HG03097 (cell line): ENCODE data around the gene PPP2R5B.

ENCODE experiments used
- ATAC-seq: cut with Tn5 transposase; IDR thresholded peaks from one replicate; pipeline ENCODE4 v1.9.1; 2021; ENCODE audit not compliant: unreplicated experiment, low FRiP score

Gene PPP2R5B

GRCh38 chr11:64905516-64906313, 18.8 kb upstream of the PPP2R5B start:
- no peak for ATAC-seq

- ATAC-seq: no peak
These were observed 18.2 kb upstream of the PPP2R5B start for GRCh38 chr11:64906314-64906635.

- no peak for ATAC-seq
These were observed 15.7 kb upstream of the PPP2R5B start for GRCh38 chr11:64908766-64909165.

- ATAC-seq: no peak
These were observed 14.7 kb upstream of the PPP2R5B start for GRCh38 chr11:64909653-64910343.

- no peak for ATAC-seq
These were observed 13.9 kb upstream of the PPP2R5B start for GRCh38 chr11:64910451-64911093.

- no peak for ATAC-seq
These were observed 13.3 kb upstream of the PPP2R5B start for GRCh38 chr11:64911142-64911541.

- ATAC-seq: no peak
These were observed 12.8 kb upstream of the PPP2R5B start for GRCh38 chr11:64911689-64912088.

- ATAC-seq: no peak
These were observed 11.2 kb upstream of the PPP2R5B start for GRCh38 chr11:64913171-64913727.

- ATAC-seq: no peak
These were observed 10.4 kb upstream of the PPP2R5B start for GRCh38 chr11:64914123-64914522.

- ATAC-seq: no peak
These were observed 9.1 kb upstream of the PPP2R5B start for GRCh38 chr11:64915376-64915887.

- ATAC-seq: peak; percentile 24
These were observed 8.3 kb upstream of the PPP2R5B start for GRCh38 chr11:64916040-64916774.

GRCh38 chr11:64916775-64917662, 7.5 kb upstream of the PPP2R5B start, which contains the start of gene ATG2A:
Gene ATG2A (minus strand): TSS chr11:64917209. CDS start chr11:64917135, 74 bp downstream.
- ATAC-seq: peak; percentile 84

GRCh38 chr11:64917663-64917995, 6.9 kb upstream of the PPP2R5B start:
- ATAC-seq: no peak

GRCh38 chr11:64918017-64918416, 6.5 kb upstream of the PPP2R5B start:
- ATAC-seq: no peak

GRCh38 chr11:64919627-64920026, 4.9 kb upstream of the PPP2R5B start:
- no peak for ATAC-seq

- ATAC-seq: no peak
These were observed 4.4 kb upstream of the PPP2R5B start for GRCh38 chr11:64920124-64920523.

- ATAC-seq: no peak
These were observed 3.1 kb upstream of the PPP2R5B start for GRCh38 chr11:64921384-64921783.

- ATAC-seq: no peak
These were observed 1.3 kb upstream of the PPP2R5B start for GRCh38 chr11:64923151-64923661.

- no peak for ATAC-seq
These were observed 408 bp downstream of the PPP2R5B start for GRCh38 chr11:64924910-64925284.
